WERI-Rb-1 (cell line): ENCODE data around the gene DNAJB11.

Experiments
- DNase-seq: peaks from one replicate; pipeline ENCODE4 v3.0.0-alpha.2; 2020
- H3K27ac ChIP-seq: fragments of 250-450 bp; sonication (Bioruptor Pico); 2 replicates; pipeline ENCODE4 v1.5.1; 2020; ENCODE audit warnings: mild to moderate bottlenecking, moderate library complexity
- H3K27me3 ChIP-seq: fragments of 250-450 bp; sonication (Bioruptor Pico); 2 replicates; pipeline ENCODE4 v1.5.1; 2021; ENCODE audit warnings: mild to moderate bottlenecking, low read depth, moderate library complexity; ENCODE audit not compliant: insufficient read depth, severe bottlenecking
- H3K36me3 ChIP-seq: fragments of 250-450 bp; sonication (Bioruptor Pico); 2 replicates; pipeline ENCODE4 v1.5.1; 2020; ENCODE audit warnings: mild to moderate bottlenecking, moderate library complexity
- H3K4me3 ChIP-seq: 2 replicates; pipeline ENCODE4 v1.5.1; 2011; ENCODE audit warnings: low read depth, mild to moderate bottlenecking, control low read depth, low read length
- H3K9me3 ChIP-seq: fragments of 250-450 bp; sonication (Bioruptor Pico); 2 replicates; pipeline ENCODE4 v1.5.1; 2021; ENCODE audit warnings: mild to moderate bottlenecking, moderate library complexity; ENCODE audit not compliant: severe bottlenecking
- CTCF ChIP-seq: IDR thresholded peaks from 2 replicates; pipeline ENCODE4 v1.5.1; 2011; ENCODE audit warnings: low read depth, mild to moderate bottlenecking, control low read depth, inconsistent platforms, low read length

Gene DNAJB11

DNA sequence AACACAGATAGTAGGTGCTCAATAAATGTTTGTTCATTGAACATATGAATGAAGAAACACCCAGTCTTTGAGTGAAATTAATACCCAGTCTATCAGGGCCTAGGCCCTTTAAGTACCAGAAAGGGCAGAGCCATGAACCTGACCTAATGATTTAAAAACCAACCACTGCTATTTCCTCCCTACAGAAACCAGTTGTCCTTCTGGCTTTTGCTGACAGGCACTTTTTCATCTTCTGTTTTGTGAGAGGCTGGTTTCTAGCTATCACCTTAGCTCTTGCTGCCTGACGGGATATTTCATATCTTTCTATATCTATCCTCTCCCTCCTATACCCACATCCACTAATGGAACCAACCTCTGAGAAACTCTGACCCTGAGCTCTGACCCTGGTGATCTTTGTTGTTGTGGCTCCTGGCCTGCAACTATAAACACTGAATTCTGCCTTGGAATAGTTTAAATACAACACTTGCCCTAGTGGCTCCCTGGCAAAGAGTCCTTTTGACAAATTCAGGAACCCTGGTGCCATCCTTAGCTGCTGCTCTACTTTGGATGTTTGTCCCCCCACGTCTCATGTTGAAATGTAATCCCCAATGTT, 38.2 kb downstream of the DNAJB11 start:
- Histone ChIP-seq H3K4me3 (no peak overlapping the region), H3K27ac (no peak overlapping the region), H3K9me3 (no peaks in the 10 kb centered on the region), H3K27me3 (peaks cover 2% of the 10 kb centered on the region), H3K36me3 (no peaks in the 10 kb centered on the region)
- DNase-seq = no peak
- TF ChIP-seq CTCF = no peak

- no peak overlapping the region for H3K27ac ChIP-seq
- no peak overlapping the region for H3K4me3 ChIP-seq
- H3K9me3 ChIP-seq = no peaks in the 10 kb centered on the region
- TF ChIP-seq CTCF = peak; percentile 52
- peak; percentile 43 for DNase-seq
- no peaks in the 10 kb centered on the region for H3K36me3 ChIP-seq
- peaks cover 5% of the 10 kb centered on the region for H3K27me3 ChIP-seq
Measured at GRCh38 chr3:186609247-186609868, 38.8 kb downstream of the DNAJB11 start.

- Histone ChIP-seq H3K27me3 (peaks cover 8% of the 10 kb centered on the region), H3K27ac (no peak overlapping the region)
- DNase-seq = no peak
Measured at GRCh38 chr3:186612065-186612464, 41.5 kb downstream of the DNAJB11 start.

DNA sequence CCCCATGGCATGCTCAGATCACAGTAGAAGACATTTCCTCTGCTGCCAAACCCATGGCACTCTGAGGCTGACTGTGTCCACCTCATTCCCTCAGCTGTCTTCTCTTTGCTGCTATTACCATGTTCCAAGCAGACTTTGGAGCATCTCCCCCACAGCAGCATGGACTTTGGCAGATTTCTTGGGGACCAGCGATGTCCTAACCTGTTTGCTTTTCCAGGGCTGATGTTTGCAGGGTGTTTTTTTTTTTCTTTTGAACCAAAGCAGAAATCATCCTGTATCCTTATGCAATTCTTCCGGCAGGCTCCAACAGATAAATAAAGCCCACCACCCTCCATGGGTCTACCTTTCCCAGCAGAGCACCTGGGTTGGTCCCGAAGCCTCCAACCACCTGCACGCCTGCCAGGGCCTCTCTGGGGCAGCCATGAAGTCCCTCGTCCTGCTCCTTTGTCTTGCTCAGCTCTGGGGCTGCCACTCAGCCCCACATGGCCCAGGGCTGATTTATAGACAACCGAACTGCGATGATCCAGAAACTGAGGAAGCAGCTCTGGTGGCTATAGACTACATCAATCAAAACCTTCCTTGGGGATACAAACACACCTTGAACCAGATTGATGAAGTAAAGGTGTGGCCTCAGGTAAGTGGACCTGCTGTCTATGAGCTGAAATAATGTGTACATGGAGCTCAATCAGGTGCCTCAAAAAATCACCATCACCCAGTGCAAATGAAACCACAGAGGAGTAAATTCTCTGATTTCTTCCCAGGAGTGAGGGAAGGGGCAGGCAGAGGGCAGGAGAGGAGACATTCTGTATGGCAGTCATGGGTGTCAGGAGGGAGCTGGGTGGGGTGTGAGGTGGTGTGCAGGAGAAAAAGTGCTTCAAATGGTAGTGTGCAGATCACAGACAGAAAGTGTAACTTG, 42.5 kb downstream of the DNAJB11 start, which contains the start of gene AHSG:
Gene AHSG, plus strand, starts transcription at position 340 of the 916 bp plus-strand sequence. Its CDS starts 82 bp downstream, at position 422.
- no peak for TF ChIP-seq CTCF
- Histone ChIP-seq H3K27me3 (peaks cover 12% of the 10 kb centered on the region), H3K27ac (no peak within 1 kb of the TSS), H3K36me3 (no peaks in the 10 kb centered on the region), H3K9me3 (no peaks in the 10 kb centered on the region), H3K4me3 (no peak within 1 kb of the TSS)
- DNase-seq = no peak

More at GRCh38 chr3:186612065-186612464, 41.5 kb downstream of the DNAJB11 start:
- Histone ChIP-seq H3K9me3 (no peaks in the 10 kb centered on the region), H3K4me3 (no peak overlapping the region), H3K36me3 (no peaks in the 10 kb centered on the region)
- no peak for TF ChIP-seq CTCF

- DNase-seq = no peak
- Histone ChIP-seq H3K27ac (no peak overlapping the region), H3K36me3 (no peaks in the 10 kb centered on the region), H3K27me3 (peaks cover 12% of the 10 kb centered on the region), H3K4me3 (no peak overlapping the region), H3K9me3 (no peaks in the 10 kb centered on the region)
- TF ChIP-seq CTCF = no peak
Measured at GRCh38 chr3:186613637-186614265, 43.2 kb downstream of the DNAJB11 start.
